Measurements from ENCODE around the gene TTC7B. TPM values are rescaled to one million over a fixed set of nuclear protein-coding genes. Genes with fewer than 3 reads are reported as not detected.

Gene TTC7B
- total and polyA plus RNA-seq, 2 of the 8 experiments (the other 6 are each of a cell fraction or from before 2014, with no cell fraction given) = 23.7 to 34.0 TPM

DNA sequence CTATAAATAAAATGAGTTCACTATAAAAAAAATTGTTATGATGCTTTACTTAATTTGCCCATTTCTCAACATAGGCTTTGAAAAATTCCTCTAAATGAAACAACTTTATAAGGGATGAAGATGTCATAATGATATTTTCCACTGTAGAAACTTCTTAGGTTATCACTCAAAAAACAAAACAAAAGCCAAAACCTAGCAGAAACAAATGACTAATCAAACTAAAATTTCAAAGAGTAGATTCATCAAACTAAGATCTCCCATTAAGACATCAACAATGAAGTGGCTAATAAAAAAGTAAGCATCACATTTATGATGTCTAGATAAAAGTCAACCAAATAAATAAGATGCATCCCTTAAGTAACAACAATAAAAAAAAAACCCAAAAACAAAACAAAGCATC is 36.9 kb upstream of the TTC7B start:
- no peak overlapping the region for H4K8ac ChIP-seq (ENCODE audit: extremely low read depth, insufficient read depth, low read length)
- no peak overlapping the region for H2AFZ ChIP-seq (ENCODE audit: low read length)
- CTCF ChIA-PET (ENCODE audit: partially characterized antibody) = no interaction called here
- no peaks in the 10 kb centered on the region for H3K36me3 ChIP-seq (ENCODE audit: control insufficient read depth in 2 of 4, insufficient read depth in 4 of 4, low read length in 3 of 4)
- H3K27ac ChIP-seq (ENCODE audit: low read depth, low read length) = no peak overlapping the region
- no peak overlapping the region for H3K18ac ChIP-seq (ENCODE audit: extremely low read depth, low read length)
- no peak overlapping the region for H2BK5ac ChIP-seq (ENCODE audit: low read depth, low read length)
- H4K5ac ChIP-seq (ENCODE audit: insufficient read length, low read depth, low read length) = no peak overlapping the region
- no peak for TF ChIP-seq YY1 (IDR thresholded peaks at IDR 0.05; ENCODE audit: low read depth, low read length)
- no peak for TF ChIP-seq TBP (IDR thresholded peaks at IDR 0.05; ENCODE audit: low read depth, low read length)
- no peak for TF ChIP-seq SIRT6 (IDR thresholded peaks at IDR 0.05; ENCODE audit: low read length)
- TF ChIP-seq PHF8 (conservative IDR thresholded peaks at IDR 0.05; ENCODE audit: low read depth, low read length) = no peak
- TF ChIP-seq SP1 (IDR thresholded peaks at IDR 0.05; ENCODE audit: low read depth, low read length) = no peak
- TF ChIP-seq MAFK (IDR thresholded peaks at IDR 0.05; ENCODE audit: low read depth, low read length) = no peak
- TF ChIP-seq RAD21 (IDR thresholded peaks at IDR 0.05 in 1 of 2, conservative IDR thresholded peaks at IDR 0.05 in 1 of 2; ENCODE audit: low read depth in 2 of 2, low read length in 2 of 2) = no peak
- TF ChIP-seq RFX5 (IDR thresholded peaks at IDR 0.05; ENCODE audit: borderline replicate concordance, low read depth, low read length) = no peak
- TF ChIP-seq, protein P1, sequence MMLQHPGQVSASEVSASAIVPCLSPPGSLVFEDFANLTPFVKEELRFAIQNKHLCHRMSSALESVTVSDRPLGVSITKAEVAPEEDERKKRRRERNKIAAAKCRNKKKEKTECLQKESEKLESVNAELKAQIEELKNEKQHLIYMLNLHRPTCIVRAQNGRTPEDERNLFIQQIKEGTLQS (IDR thresholded peaks at IDR 0.05; ENCODE audit: insufficient read depth, low read depth, low read length) = no peak
- TF ChIP-seq CHD2 (IDR thresholded peaks at IDR 0.05; ENCODE audit: low read length) = no peak
- TF ChIP-seq SIN3A (conservative IDR thresholded peaks at IDR 0.05 in 1 of 2, IDR thresholded peaks at IDR 0.05 in 1 of 2; ENCODE audit: low read depth in 1 of 2, low read length in 2 of 2) = no peak
- no peak for TF ChIP-seq JUND (IDR thresholded peaks at IDR 0.05; ENCODE audit: low read length)
- no peak for TF ChIP-seq TAF1 (IDR thresholded peaks at IDR 0.05; ENCODE audit: low read depth, low read length)
- no peak for TF ChIP-seq ASH2L (IDR thresholded peaks at IDR 0.05; ENCODE audit: low read length)
- no peak for TF ChIP-seq CTBP2 (IDR thresholded peaks at IDR 0.05; ENCODE audit: borderline replicate concordance, insufficient read depth, insufficient read length, low read length)
- no peak for TF ChIP-seq ZNF274 (IDR thresholded peaks at IDR 0.05; ENCODE audit: borderline replicate concordance, extremely low read depth, low read length)
- no peak overlapping the region for H3K9ac ChIP-seq (replicated peaks in 1 of 4; ENCODE audit: extremely low read depth in 1 of 4, low read depth in 3 of 4, low read length in 3 of 4)
- no peak overlapping the region for H3K4ac ChIP-seq (replicated peaks; ENCODE audit: insufficient read length, low read depth, low read length)
- no peaks in the 10 kb centered on the region for H3K79me2 ChIP-seq (ENCODE audit: control insufficient read depth in 1 of 2, insufficient read depth in 2 of 2, low read length in 2 of 2)
- H3K27me3 ChIP-seq (replicated peaks in 1 of 4; ENCODE audit: control insufficient read depth in 3 of 4, extremely low read depth in 1 of 4, insufficient read depth in 3 of 4, low read length in 3 of 4) = no peaks in the 10 kb centered on the region
- H2BK12ac ChIP-seq (ENCODE audit: low read depth, low read length) = no peak overlapping the region
- H3K14ac ChIP-seq (ENCODE audit: insufficient read length) = no peak overlapping the region
- H3K4me1 ChIP-seq (replicated peaks in 1 of 4; ENCODE audit: control insufficient read depth in 3 of 4, insufficient read depth in 4 of 4, low read length in 3 of 4) = peaks cover 0 to 2% (median 0%) of the 10 kb centered on the region in 4 experiments; a peak in 1 of 7 replicates
- no peak overlapping the region for H3K56ac ChIP-seq (replicated peaks; ENCODE audit: insufficient read length, low read depth, low read length)
- H4K20me1 ChIP-seq (replicated peaks in 1 of 2; ENCODE audit: control insufficient read depth in 1 of 2, insufficient read depth in 2 of 2, low read length in 2 of 2) = no peaks in the 10 kb centered on the region
- H3K79me1 ChIP-seq (ENCODE audit: low read depth, low read length) = no peaks in the 10 kb centered on the region
- POLR2A ChIA-PET (ENCODE audit: partially characterized antibody) = no interaction called here
- no peak overlapping the region for H2BK20ac ChIP-seq (ENCODE audit: low read length)
- FAIRE-seq (no peak), DNase-seq (ENCODE audit: low read depth in 1 of 2, low spot score in 2 of 2) (no peak)
- H3K4me2 ChIP-seq (ENCODE audit: insufficient read depth in 1 of 2, low read depth in 2 of 2, low read length in 2 of 2) = no peak overlapping the region
- H3K9me3 ChIP-seq (ENCODE audit: insufficient read depth in 2 of 2, low read depth in 1 of 2, low read length in 1 of 2) = no peaks in the 10 kb centered on the region
- H3K23me2 ChIP-seq (ENCODE audit: low read depth, low read length) = no peaks in the 10 kb centered on the region
- no peak overlapping the region for H2AK5ac ChIP-seq (ENCODE audit: low read depth, low read length)
- H2BK15ac ChIP-seq (ENCODE audit: low read length) = no peak overlapping the region
- H3K4me3 ChIP-seq (ENCODE audit: extremely low read depth in 1 of 4, insufficient read depth in 2 of 4, low read depth in 3 of 4, low read length in 4 of 4) = no peak overlapping the region
- no peak overlapping the region for H3K23ac ChIP-seq (ENCODE audit: insufficient read length)
- no peak overlapping the region for H4K91ac ChIP-seq (replicated peaks; ENCODE audit: insufficient read length, low read length)
- no peak overlapping the region for H2BK120ac ChIP-seq (replicated peaks; ENCODE audit: low read depth, low read length)
